ENCODE results near the gene ABI1.
A peak's percentile ranks its signal among the peaks of the same experiment; 100 is the strongest.
"Not testable (repeated sequence)": the region's sequence is repeated elsewhere in the genome, so short reads cannot be mapped to it uniquely, and the experiment has no call there.

ABI1 gene

DNA sequence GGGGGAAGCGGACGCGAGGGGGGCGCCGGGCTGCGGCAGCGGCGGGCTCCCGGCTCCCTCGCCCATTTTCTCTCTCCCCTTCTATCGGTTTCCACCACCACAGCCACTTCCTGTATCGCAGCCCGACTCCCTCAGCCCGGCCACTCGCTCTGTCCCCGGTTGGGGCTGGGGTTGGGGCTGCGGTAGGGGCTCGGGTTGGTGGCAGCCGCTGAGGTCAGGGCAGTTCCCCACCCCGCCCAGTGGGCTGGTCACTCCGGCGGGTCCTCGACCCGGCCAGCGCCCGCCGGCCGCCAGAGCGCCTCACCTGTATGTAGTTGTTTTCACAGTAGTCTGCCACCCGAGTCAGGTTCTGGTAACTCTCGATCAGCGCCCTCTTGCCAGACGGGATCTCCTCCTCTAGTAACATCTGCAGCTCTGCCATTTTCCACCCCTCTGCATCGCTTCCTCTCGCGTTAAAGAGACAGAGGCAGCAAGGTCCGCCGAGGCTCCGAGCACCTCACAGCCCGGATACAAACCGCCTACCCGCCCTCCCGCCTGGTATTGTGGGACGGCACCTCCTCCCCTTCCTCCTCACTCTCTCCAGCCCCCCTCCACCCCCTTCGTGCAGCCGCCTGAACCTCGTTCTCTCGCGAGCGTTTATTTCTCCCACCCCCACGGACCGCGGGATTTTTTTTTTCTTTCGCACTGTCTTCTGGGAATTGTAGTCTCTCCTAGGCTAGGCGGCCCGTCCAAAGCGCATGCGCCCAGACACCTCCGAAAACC, at the start of gene ABI1:
ABI1 (minus strand) TSS at position 516 of the 762 bp plus-strand sequence; CDS start at position 421, 95 bp downstream.
- peak; percentile 92 to 100 (median 97) for DNase-seq

DNA sequence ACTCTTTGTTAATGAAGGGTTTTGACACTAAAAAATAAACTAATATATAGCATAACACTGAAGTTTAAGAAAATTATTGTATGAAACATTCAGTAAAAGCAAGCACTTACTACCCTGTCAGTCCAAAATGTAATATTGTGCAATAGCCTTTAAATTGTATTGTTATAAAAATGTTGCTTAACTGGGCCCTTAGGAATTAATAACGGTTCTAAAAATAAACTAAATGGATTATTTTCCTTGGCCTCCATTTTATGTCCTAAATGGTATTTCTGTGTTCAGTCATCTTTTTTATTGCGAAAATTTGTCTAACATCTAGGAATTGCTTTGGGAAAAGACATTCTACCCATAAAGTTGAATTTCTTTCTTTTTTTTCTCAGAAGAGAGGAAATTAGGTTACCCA, 49.0 kb upstream of the ABI1 start:
- no peak for DNase-seq

DNA sequence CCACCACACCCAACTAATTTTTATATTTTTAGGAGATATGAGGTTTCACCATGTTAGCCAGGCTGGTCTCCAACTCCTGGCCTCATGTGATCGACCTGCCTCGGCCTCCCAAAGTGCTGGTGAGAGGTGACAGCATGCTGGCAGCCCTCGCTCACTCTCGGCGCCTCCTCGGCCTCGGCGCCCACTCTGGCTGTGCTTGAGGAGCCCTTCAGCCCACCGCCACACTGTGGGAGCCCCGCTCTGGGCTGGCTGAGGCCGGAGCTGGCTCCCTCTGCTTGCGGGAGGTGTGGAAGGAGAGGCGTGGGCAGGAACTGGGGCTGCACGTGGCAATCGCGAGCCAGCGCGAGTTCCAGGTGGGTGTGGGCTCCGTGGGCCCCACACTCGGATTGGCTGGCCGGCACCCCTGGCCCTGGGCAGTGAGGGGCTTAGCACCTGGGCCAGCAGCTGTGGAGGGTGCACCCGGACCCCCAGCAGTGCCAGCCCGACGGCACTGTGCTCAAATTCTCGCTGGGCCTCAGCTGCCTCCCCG, 44.6 kb upstream of the ABI1 start:
- DNase-seq = not testable (repeated sequence)

DNA sequence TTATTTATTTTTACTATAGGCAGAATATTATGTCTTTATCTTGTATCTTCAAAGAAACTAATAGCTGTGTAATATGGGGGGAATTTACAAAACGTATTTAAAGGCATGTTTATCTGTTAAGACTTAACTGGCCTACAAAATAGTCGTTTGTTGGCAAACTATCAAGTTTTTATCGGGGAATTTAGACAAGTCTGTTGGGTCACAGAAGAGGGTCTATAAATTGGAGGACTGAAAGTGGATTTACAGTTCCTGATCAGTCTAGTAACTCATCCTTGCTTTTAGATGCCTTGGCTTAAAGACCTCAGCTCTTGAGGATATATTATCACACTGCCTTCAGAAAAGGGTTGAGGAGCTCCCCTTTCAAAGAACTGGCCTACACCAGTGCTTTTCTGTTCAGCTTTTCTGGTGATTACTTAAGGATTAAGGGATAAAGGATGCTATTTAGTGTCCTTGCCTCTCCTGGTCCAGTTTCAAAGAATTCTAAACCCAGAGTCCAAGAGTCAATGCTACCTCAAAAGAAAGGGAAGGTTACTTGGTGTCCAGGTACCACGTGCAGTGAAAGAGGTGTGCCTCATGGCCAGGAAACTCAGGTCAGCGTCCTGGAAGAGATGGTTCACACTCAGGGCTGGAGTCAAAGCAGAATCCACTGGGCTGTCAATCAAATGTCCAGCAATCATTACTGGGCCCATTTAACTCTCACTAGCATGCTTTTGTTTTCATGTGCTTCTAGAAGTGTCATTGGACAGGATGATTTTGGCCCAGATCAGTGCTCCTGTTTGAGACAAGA, 42.9 kb upstream of the ABI1 start:
- no peak for DNase-seq

DNA sequence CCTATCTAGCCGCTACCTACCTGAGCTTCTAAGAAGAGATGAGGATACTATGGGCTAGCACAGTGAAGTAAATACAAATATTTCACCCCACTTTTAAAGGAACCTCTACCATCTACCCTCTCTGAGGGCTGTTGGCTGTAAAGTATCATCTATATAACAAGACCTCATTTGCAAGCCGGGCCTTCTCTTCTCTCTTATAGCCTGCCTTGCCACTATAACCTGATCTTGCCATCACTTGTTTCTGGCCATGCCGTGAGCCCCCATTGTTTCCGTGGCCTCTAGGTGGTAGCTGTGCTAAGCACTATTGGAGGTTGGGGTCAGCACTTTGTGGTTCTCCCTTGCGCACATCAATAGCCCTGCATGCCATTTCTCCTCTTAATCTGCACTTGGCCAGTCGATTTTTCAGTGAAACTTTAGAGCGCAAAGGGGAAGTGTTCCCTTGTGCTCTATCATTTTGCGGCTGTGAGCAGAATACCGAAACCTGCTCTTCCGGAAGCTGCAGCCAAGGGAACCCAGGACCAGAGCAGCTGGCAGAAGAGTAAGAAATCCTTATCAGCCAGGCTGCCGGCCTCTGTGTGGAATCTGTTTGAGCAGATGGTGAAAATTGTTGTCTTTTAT, 31.7 kb upstream of the ABI1 start:
- not testable (repeated sequence) for DNase-seq

DNA sequence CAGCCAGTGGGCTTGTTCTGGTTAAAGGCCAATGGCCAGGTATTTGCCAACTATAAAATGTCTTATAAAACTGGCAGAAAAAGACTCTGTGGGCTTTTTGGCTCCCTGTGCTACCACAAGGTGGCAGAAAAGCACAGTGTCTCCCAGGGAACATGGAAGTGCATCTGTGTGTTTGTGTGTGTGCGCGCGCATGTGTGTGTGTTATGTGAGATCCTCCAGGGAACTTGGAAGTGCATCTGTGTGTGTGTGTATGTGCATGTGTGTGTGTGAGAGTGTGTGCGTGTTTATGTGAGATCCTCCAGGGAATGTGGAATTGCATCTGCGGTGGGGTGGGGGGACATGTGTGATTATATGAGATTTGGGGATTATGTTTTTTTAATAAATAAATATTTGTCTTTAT, 30.2 kb upstream of the ABI1 start:
- no peak for DNase-seq

DNA sequence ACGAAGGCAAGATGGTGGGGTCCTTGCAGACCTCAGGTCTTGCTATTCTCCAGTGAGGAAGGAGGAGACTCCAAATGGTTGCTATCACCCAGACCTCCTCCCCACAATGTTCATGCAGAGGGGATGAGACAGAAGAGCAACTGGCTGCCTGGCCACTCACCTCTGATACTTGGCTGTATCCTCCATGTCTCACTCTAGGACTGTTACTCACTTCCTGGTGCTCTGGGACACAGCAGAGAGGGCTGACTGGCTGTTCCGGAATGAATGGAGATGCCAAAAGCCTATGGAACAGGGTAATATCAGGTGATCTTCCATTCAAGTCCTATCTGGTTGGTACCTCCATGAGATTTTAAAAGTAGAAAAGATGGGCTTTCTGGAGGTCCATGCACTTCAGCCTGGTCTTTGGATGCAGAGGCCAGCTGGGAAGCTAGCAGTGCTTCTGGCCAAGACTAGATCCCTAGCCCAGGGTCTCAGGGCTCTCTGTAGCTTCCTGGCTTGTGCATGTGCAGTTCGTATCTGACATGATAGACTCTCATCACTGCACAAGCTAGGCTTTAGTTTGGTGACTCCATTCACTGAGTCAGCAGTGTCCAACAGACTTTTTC, 27.0 kb upstream of the ABI1 start:
- DNase-seq = no peak

DNA sequence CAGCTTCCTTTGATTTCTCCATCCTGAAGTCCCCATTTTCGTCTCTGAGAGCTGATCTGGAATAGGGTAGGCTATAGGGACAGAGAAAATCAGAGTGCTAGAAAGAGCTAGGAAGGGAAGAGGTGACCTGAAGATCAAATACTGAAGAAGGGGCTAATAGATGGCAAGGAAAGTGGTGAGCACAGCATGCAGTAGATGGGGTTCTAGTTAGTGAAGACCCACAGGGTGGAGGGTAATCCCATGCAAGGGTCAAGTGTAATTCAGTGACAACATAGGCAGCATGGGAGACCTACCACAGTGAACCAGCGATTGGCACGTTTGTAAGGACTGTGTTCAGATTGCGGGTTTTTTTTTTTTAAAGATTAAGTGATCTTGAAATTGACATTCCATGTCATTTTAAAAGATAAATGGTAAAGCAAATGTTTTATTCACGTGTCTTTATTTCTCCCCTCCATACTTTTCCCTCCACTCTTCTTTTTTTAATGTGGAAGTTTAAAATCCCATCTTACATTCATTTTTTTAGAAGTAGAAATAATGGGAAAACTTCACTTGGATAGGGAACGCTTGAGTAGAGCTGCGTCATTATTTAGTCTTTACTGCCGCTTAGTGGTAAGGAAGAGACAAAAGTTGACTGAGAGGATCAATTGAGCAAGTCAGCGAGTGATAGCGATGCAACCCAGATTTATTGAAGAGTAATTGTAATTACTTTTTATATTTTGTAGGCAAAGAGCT, 21.0 kb upstream of the ABI1 start:
- DNase-seq = no peak

DNA sequence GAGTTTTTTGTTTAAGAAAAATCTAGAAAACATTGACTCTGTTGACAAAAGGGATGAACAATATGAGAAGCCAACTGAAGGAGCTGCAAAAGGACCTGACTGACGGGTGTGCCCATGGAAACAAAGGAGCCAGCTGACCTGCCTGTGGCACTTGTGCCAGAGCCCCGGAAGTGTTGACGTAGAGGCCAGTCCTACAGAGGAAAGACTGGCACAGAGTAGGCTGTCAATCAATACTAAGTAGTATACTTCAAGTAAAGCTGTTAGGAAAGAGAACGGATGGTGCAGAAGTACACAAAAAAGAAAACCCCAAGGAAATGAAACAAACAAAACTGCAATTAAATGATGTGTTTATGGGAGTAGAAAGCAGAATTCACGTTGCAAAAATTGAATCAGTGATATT, 19.0 kb upstream of the ABI1 start:
- no peak for DNase-seq

DNA sequence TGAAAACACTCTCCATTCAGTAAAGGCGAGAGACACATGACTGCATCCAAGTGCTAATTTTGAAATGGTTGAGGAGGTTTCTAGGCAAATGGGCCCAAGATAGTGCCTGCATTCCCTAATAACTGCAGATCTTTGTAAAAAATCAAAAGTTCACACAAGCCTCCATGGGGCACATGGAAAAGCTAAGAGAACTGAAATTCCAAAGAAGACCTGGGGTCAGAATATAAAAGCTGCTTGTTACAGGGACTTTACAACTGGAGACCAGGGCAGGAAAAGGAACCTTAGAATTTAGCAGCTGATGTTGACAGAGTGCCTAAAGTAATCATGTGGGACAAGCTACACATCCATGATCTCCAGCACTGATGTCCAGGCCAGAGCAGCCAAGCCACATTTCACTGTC, 10.0 kb upstream of the ABI1 start:
- DNase-seq = no peak

DNA sequence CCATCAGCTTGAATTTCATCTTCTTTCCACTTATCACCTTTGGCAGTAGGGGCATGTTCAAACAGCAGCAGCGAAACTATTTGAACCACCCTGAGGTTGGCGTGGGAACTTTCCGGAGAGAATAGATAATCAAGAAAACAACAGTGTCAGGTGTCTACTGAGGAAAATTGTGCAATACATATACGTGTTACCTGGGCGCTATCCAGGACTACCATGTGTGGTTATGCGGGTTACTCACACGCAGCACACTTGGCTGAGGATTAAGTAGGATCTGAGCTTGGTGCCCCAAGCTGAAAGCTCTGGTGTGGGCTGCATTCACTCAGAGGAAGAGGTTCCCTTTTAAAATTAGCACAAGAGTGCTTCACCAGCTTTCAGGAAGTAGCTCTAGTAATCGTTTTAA, 8.8 kb upstream of the ABI1 start:
- no peak for DNase-seq

DNA sequence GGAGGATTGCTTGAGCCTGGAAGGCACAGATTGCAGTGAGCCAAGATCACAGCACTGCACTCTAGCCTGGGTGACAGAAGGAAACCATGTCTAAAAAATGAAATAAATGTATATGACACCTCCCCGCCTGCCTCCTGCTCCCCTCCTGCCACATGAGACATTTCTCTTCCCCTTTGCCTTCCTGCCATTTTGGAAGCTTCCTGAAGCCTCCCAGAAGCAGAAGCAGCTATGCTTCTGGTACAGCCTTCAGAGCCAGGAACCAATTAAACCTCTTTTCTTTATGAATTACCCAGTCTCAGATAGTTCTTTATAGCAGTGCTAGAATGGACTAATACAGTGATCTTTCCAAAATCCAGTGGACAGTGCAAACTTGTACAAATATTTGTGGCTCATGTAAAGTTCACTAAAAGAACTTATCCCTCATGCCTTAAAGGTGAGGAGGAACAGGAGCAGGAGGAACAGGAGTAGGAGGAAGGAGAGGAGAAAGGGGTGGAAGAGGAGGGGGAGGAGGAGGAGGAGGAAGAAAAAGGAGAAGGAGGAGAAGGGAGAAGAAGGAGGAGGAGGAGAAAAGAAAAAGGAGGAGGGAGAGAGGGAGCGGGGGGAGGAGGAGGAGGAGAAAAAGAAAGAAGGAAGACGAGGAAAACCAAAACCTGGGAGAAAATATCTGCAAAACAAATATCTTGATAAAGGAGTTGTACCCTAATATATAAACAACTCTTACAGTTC, 2.8 kb upstream of the ABI1 start:
- no peak for DNase-seq

DNA sequence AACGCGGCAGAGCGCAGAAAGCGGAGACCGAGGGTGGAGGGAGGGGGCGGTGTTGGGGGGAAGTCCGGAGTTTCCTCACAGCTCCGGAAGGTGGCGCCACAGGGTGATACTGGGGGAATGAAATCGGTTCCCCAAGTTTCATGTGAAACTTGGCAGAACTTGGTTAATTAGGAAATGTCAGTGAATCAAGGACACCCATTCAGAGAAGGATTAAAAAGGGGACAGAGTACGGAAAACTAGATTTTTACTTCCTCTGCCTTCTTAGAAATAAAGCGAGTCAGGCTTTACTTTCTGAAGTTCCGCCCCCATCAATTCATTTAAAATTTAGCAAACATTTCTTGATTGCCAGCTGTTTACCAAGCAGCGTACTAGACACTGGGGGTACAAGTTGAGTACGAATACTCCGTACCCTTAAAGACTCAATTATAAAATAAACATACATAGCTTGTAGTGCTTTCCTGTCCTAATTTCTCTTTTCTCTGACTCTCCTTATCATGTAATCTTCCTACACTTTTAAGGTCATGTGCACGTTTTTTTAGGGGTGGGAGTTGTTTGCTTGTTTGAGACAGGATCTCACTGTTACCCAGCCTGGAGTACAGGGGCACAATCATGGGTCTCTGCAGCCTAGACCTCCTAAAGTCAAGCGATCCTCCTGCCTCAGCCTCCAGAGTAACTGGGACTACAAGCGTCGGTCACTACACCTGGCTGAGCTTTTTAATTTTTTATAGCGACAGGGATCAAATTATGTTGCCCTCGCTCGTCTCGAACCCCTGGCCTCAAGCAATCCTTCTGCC, 644 bp upstream of the ABI1 start:
- no peak for DNase-seq

DNA sequence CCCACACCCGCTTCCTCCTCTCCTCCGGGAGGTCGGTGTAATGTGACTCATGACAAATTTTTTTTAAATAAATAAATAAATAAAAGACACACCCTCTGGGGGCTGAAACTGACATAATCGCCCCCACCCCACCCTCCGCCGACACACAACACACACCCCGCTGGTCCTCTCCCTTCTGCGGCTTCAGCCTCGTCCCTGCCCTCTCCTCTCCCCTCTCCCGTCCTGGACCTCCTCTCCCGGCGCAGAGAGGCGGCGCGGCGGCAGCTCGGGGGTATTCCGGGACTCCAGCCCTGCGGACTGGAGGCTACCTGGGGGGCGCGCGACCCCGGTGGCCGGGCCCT, 686 bp downstream of the ABI1 start:
- peak in 3 of 4 experiments; percentile 21 to 38 (median 34) for DNase-seq

DNA sequence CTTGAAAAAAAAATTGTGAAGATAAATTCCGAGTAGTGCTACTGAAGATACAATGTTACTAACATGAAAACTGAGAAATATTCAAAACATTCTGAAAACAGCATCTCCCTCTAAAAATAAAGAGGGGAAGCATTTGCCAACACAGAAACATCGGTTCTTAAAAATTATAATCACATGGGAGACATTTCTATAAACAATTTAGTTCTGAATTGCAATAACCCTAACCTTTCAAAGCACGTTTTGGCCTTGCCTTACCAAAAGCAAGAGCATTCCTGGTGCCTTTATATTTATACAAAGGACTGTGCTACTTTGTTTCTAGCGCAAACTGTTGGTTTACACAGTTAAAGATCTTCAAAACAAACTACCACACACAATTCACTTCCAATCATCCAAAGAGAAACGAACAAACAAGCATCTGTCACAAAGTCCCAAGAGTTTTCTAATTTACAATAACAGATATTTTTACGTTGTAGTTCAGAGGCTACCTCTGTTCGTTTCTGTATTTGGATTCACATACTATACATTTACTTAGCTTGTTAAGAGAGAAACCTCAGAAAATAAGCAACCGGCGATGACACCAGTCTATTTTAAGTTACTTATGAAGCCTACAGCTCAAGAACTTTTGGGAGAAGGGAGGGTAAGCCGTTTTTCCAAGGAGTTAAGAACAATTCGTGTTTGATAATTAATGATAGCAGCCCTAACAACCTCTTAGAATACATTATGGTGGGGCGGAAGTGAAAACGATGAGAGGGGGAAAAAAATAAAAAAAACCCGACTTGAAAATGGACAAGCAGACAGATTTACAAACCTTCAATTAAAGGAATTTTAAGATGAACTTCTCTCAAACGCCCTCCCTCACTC, 1.3 kb downstream of the ABI1 start:
- no peak for DNase-seq

DNA sequence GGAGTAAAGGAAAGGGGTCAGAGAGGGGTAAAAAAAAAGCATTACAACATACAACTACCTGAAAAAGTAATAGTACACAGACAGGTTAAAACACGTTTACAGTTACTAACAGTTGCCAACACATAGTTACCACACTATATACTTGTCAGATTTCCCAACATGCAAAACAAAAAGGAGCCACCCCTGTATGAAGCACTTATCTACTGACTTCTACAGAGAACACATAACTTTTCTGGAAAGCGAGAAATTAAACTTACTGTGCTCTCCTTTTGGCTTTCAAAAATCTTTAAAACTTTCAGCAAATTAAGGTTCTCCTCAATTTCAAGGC, 2.1 kb downstream of the ABI1 start:
- no peak for DNase-seq

DNA sequence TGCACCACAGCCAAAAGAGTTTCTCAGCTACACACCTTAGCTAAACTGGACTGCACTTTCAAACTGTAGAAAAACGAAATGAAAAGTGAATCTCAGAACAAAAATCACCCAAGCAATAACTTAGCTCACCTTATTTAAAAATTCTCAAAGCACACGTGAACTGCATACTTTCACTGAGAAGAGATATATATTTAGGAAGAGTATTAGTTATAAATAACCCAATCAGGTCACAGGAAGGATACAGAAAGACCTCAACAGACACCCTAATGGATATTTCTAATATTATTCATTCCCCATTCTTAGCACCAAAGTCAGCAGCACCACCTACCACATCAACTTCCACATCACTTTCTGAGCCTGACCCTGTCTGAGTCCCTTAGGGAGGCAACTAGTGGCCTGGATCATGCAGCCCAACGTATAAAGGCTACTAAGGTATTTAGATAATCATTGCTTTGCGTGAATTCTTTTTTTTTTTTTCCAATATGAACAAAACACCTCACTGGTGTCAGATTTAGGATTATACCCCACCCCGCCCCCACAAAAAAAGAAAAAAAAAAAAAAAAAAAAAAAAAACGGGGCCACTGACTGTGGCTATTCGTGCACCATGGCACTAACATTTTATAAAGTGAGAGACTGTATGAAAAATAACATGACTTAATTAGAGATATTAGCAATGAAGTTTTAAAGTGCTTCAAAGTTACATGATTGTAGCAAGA, 2.6 kb downstream of the ABI1 start:
- DNase-seq = no peak

DNA sequence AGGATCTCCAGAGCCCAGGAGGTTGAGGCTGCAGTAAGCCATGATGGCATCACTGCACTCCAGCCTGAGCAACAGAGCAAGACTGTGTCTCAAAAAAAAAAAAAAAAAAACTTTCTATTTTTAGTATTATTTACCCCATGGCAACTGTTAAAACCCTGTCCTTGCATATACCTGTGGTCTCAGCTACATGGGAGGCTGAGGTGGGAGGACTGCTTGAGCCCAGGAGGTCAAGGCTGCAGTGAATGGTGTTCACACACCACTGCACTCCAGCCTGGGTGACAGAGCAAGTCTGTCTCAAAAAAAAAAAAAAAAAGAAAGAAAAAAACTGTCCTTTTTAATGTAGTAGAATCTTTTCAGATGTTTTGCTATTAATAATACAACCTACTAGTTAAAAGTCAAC, 3.2 kb downstream of the ABI1 start:
- DNase-seq = not testable (repeated sequence)

DNA sequence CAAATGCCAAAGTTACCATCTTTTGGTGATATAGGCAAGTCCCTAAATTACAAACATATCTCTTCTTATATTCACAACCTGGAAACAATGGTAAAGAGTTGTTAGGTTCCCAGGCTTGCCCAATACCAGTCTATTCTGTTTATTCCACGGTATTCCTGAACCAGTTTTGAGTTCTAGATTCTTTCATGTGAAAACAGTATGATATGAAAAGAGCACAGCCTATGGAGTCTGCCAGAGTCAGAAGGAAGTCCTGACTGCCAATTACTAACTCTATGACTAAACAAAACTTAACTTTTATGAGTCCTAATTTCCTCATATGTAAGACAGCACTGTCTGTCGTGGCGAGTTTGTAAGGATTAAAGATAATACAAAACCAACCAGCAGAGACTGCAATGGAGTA, 5.6 kb downstream of the ABI1 start:
- no peak for DNase-seq

DNA sequence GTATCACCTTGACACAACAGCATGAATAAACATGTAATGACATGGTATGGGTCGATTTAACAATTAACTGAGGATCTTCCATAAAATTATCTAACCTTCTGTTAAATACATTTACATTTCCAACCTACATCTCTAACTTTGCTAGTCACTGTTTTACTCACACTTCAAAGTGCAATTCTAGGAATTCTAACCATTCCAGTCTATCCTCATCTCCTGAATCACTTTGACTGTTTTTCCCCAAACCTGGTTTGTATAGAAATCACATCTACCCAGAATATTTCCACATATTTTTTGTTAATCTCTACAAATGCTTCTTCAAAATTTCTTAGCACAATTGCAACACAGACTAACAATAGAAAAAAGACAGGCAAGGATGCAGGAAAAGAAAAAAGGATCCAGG, 6.2 kb downstream of the ABI1 start:
- DNase-seq = no peak

Measured in activated CD4-positive, CD25-positive, alpha-beta regulatory T cell (primary cell).